Measurements from ENCODE around the gene KLF16. TPM values are rescaled to one million over a fixed set of nuclear protein-coding genes. Genes with fewer than 3 reads are reported as not detected.

The KLF16 gene
- total and polyA plus RNA-seq, 10 of the 15 experiments (the other 5 are each of a cell fraction or from before 2014, with no cell fraction given): 0.03 to 41.2 (median 2.6) TPM

- RAD21 ChIA-PET (ENCODE audit: unreplicated experiment): interaction anchor here (1.0 kb wide), 1 partner anchor 219 kb away, joined by 3 read pairs; no protein-coding TSS in a partner anchor
- H3K36me3 ChIP-seq (ENCODE audit: control insufficient read depth in 2 of 2, insufficient read depth in 2 of 2, low read length in 1 of 2): no peaks in the 10 kb centered on the region
- H3K9me3 ChIP-seq (replicated peaks; ENCODE audit: control insufficient read depth, insufficient read depth, low read length): no peaks in the 10 kb centered on the region
- H3K27me3 ChIP-seq (replicated peaks in 1 of 2; ENCODE audit: control insufficient read depth in 2 of 2, insufficient read depth in 2 of 2, low read length in 1 of 2): no peaks in the 10 kb centered on the region
- in situ Hi-C loops (cut with MboI): no loop called here
- intact Hi-C loops (cut with micrococcal nuclease; ENCODE audit: unreplicated experiment): no loop called here
- no peak for FAIRE-seq
- no TSS peak for BruUV-seq (replicated peaks)
- POLR2A ChIA-PET: no interaction called here
- no peak overlapping the region for H3K4me3 ChIP-seq
- TF ChIP-seq NFIC (IDR thresholded peaks at IDR 0.05; ENCODE audit: low read depth, low read length) (no peak), ELK1 (IDR thresholded peaks at IDR 0.05; ENCODE audit: low read depth, low read length) (no peak), POLR2A (IDR thresholded peaks at IDR 0.05; ENCODE audit: low read depth, low read length) (no peak), CHD4 (IDR thresholded peaks at IDR 0.05) (no peak), USF2 (IDR thresholded peaks at IDR 0.05; ENCODE audit: borderline replicate concordance, low read depth, low read length) (no peak), ATF7 (IDR thresholded peaks at IDR 0.05; ENCODE audit: low read depth) (no peak), ZNF274 (IDR thresholded peaks at IDR 0.05; ENCODE audit: insufficient read depth, insufficient read length) (no peak), IRF5 (IDR thresholded peaks at IDR 0.05; ENCODE audit: borderline replicate concordance) (no peak), STAT1 (conservative IDR thresholded peaks at IDR 0.05) (no peak), RUNX3 (IDR thresholded peaks at IDR 0.05; ENCODE audit: low read length) (no peak), ZNF207 (IDR thresholded peaks at IDR 0.05; ENCODE audit: borderline replicate concordance) (no peak), POLR2AphosphoS5 (IDR thresholded peaks at IDR 0.05; ENCODE audit: low read length) (no peak), RELB (IDR thresholded peaks at IDR 0.05; ENCODE audit: low read depth) (no peak), SUPT20H (IDR thresholded peaks at IDR 0.05; ENCODE audit: borderline replicate concordance, control insufficient read depth, low read depth, low read length) (no peak)
- H2AFZ ChIP-seq (ENCODE audit: control insufficient read depth, low read depth, low read length): no peak overlapping the region
- no peak for DNase-seq (ENCODE audit: low read depth, low spot score)
- 68% methylated on average over 18 of the region's 18 CpGs for WGBS (ENCODE audit: insufficient coverage, insufficient replicate concordance, low lambda C conversion rate, missing lambda C conversion rate)
- H4K20me1 ChIP-seq (ENCODE audit: control insufficient read depth, insufficient read depth): no peaks in the 10 kb centered on the region
- CTCF ChIA-PET: interaction anchor here (0.6 kb wide), 1 partner anchor 497 kb away, joined by 4 read pairs; no protein-coding TSS in a partner anchor
- SMC1A ChIA-PET (ENCODE audit: uncharacterized antibody, unreplicated experiment): no interaction called here
- H3K79me2 ChIP-seq (ENCODE audit: control insufficient read depth, insufficient read depth, low read length): no peaks in the 10 kb centered on the region
- no peak for ATAC-seq
- no peak overlapping the region for H3K9ac ChIP-seq (ENCODE audit: control insufficient read depth, insufficient read depth, low read length)
- H3K27ac ChIP-seq (ENCODE audit: control insufficient read depth, insufficient read depth): no peak overlapping the region
- H3K4me1 ChIP-seq (ENCODE audit: control insufficient read depth, insufficient read depth, low read length): peaks cover 3% of the 10 kb centered on the region; the same call in 1 of the 2 replicates
- no peak overlapping the region for H3K4me2 ChIP-seq (ENCODE audit: control insufficient read depth, insufficient read depth)
Measured at GRCh38 chr19:1809678-1810077, 53.7 kb downstream of the KLF16 start.
